ENCODE measurements around the gene ANKRD36C.
"Not testable (repeated sequence)": the region's sequence is repeated elsewhere in the genome, so short reads cannot be mapped to it uniquely, and the experiment has no call there.

The ANKRD36C gene

GRCh38 chr2:95796249-95797099 is 195.2 kb downstream of the ANKRD36C start:
- DNase-seq = not testable (repeated sequence)

- not testable (repeated sequence) for DNase-seq
Observed at GRCh38 chr2:95793970-95794369, 197.7 kb downstream of the ANKRD36C start.

DNA sequence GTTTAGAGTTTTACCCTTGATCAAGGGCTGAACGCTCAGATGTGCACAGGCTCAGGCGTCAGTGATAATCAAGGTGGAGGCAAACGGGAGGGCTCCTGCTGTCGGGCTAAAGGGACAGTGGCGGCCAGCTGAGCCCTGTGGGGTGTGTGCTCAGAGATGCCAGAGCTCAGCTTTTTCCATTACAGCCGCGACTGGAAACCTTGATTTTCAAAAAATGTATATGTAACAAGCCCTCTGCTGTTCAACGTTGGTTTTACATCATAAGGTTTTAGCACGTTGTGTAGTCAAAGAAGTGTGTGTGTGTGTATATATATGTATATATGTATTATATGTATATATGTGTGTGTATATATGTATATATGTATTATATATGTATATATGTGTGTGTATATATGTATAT is 201.4 kb downstream of the ANKRD36C start:
- DNase-seq = not testable (repeated sequence)

GRCh38 chr2:95789385-95789784 is 202.2 kb downstream of the ANKRD36C start:
- not testable (repeated sequence) for DNase-seq

DNA sequence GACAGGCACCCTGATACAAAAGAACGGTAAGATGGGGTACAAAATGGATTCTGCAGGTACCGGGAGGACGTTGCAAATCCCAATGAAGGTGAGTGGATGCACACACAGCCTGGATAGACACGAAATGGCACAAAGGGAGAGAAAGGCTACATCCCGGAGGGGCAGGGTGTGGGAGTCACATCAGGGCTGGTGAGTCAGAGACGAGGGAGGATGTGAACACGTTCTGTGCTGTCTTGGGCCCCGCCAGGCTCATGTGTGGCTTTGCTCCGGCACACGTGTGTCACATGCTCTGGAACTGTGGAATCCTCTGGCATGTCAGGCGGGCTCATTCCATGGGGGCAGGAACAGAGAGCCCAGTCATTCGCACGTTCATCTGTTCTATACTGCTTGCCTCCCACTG is 203.0 kb downstream of the ANKRD36C start:
- DNase-seq = not testable (repeated sequence)

All from activated CD8-positive, alpha-beta memory T cell treated with anti-CD3 and anti-CD28 coated beads for 24 hours (primary cell).